HG02981 (cell line): ENCODE measurements around the gene GRM1.

Source experiments
- ATAC-seq: cut with Tn5 transposase; IDR thresholded peaks from one replicate; pipeline ENCODE4 v1.9.1; 2021; ENCODE audit warnings: mild to moderate bottlenecking, moderate library complexity; ENCODE audit not compliant: unreplicated experiment

GRM1 gene

DNA sequence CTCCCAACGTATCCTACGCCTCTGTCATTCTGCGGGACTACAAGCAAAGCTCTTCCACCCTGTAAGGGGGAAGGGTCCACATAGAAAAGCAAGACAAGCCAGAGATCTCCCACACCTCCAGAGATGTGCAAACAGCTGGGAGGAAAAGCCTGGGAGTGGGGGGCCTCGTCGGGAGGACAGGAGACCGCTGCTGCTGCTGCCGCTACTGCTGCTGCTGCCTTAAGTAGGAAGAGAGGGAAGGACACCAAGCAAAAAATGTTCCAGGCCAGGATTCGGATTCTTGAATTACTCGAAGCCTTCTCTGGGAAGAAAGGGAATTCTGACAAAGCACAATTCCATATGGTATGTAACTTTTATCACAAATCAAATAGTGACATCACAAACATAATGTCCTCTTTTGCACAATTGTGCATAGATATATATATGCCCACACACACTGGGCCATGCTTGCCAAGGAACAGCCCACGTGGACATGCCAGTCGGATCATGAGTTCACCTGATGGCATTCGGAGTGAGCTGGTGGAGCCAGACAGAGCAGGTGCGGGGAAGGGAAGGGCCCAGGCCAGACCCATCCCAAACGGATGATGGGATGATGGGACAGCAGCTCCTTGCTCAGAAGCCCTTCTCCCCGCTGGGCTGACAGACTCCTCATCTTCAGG, 406.0 kb downstream of the GRM1 start:
- ATAC-seq = no peak

- ATAC-seq = no peak
Observed at GRCh38 chr6:146441907-146442306, 413.0 kb downstream of the GRM1 start.

- no peak for ATAC-seq
Observed at GRCh38 chr6:146444189-146444588, 415.3 kb downstream of the GRM1 start.

- no peak for ATAC-seq
Observed at GRCh38 chr6:146445233-146445632, 416.4 kb downstream of the GRM1 start.

- ATAC-seq = no peak
Observed at GRCh38 chr6:146456886-146457285, 428.0 kb downstream of the GRM1 start.

DNA sequence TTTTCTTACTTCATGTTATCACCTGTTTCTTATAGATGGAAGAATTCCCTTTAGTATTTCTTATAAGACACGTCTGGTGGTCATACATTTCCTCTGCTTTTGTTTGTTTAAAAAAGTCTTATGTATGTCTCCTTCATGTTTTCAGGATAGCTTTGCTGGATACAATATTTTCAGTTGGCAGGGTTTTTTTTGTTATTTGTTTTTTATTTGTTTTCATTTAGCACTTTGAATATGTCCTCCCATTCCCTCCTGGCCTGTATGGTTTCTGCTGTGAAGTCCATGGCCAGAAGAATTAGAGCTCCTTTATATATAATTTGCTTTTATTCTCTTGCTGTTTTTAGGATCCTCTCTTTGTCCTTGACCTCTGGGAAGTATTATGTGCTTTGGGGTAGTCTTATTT, 432.1 kb downstream of the GRM1 start:
- ATAC-seq = no peak

DNA sequence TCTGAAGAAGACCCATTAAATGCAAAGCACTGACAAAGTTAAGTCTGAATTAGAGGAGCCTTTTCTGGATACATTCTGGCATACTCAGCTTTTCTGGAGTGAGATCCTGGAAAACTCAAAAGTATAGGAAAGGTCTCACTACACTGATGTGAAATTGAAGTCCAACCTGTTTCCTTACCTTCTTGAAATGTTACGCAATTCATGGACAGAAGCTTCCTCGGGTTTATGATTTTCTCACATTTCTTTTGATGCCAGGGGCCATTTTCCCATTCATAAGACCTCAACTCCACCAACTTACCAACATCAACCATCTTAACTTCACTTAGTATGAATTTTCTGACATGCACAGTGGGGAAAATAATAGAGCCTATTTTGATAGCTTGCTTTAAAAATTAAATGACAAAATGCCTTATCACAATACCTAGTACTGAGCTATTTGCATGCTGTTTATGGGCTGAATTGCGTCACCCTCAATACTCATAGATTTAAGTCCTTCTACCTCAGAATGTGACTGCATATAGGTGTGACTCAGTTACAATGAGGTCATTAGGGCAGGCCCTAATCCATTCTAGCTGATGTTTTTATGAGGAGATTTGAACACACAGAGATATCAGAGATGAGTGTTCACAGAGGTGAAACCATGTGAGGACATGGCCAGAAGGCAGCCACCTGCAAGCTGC, 441.4 kb downstream of the GRM1 start:
- no peak for ATAC-seq

DNA sequence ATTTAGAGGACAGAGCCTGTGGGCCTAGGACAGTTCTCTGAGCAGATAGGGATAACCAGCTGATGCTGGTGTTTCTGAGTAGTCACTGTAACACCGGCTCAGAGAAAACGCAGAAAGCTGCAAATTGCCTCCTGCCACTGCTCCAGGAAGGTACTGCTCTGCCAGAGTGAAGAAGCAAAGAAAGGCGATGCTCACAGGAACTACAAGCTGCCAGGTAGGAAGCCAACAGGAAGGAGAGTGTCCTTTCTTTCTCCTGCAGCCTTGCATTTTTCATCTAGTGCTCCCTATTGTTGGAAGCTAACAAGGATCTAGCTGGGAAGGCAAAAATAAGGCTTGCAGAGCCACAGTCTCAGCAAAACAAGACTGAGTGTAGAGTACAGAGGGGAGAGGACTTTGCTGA, 444.1 kb downstream of the GRM1 start:
- no peak for ATAC-seq

DNA sequence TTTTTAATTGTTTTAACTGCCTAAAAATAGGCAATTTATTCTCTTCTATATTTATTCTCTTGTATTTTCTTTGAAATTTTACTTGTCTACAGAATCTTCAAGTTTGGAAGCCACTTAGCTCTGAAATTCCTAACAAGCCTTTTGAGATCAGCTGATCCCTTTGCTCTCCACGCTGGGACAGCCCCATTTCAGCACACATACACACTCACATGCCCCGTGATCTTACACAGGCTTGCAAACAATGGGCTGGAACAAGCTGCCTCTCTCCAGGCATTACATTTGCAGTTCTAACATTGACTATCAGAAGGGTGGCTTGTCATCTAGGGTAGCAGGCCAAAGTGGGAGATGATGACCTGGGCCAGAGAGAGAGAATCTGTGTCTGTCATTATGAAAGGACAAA, 452.7 kb downstream of the GRM1 start:
- no peak for ATAC-seq

DNA sequence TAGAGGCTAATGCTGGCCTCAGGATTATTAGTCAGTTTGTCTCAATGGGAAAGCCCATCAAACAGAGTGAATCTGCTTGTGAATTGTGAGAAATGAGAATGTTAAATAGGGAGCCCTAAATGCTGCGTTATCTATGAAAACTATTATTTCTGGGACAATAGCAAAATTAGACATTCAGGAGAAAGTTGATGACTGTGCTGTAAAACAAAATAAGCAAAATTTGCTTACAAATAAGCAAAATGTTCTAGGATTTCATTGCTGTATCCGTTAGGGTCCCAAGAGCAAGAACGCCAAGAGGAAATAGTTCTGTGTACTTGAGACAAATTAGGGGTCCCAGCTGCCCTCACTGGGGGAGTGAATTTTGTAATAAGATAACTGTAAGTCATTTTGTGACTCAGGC, 455.5 kb downstream of the GRM1 start:
- ATAC-seq = no peak
